HL-60/S4 treated with phorbol 12-myristate 13-acetate at 8.2 ng/mL for 4 days and 3 days (cell line): Measurements from ENCODE around the gene RCOR1.

Experiments
- in situ Hi-C: fragments of 300-500 bp; cut with MboI; formaldehyde crosslinking; loops from 2 replicates; pipeline ENCODE4 v1.15.0; 2022; ENCODE audit warnings: low sequenced_read_pairs

RCOR1 gene

DNA sequence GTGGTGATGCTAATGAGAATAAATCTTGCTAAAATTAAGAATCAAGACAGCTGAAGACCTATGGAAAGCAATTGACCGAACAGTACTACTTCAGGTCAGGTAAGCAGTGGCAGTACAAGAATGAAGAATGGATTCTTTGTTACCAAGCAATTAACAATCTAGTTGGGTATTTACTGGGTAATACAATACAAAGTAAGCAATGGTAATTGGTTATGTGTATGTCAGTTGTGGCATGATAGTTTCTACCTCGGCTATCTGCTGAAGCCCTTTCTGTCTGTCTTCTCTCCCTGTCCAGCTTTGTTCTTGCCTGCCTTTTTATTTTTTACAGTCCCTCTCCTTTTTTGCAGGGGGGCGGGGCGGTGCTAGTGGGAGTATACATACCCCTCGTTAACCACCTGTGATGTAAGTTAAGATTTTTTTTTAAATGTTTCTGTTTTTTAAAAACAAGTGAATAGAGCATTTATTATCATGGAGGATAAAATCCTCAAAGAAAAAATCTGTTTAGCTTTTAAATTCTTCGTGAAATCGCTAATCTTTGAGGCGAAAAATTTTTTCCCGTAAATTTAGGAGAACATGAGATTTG is 75.9 kb downstream of the RCOR1 start:
- in situ Hi-C loops, result no loop called here

DNA sequence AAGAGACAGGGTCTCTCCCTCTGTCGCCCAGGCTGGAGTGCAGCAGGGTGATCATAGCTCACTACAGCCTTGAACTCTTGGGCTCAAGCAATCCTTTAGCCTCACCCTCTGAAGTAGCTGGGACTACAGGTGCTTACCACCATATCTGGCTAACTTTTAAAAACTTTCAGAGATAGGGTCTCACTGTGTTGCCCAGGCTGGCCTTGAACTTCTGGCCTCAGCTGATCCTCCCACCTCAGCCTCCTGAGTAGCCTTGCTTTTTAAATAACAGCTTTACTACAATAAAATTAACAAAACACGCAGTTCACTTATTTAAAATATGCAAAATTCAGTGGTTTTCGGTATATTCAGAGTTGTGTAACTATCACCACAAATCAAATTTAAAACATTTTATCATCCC is 79.0 kb downstream of the RCOR1 start:
- in situ Hi-C loops, result no loop called here

DNA sequence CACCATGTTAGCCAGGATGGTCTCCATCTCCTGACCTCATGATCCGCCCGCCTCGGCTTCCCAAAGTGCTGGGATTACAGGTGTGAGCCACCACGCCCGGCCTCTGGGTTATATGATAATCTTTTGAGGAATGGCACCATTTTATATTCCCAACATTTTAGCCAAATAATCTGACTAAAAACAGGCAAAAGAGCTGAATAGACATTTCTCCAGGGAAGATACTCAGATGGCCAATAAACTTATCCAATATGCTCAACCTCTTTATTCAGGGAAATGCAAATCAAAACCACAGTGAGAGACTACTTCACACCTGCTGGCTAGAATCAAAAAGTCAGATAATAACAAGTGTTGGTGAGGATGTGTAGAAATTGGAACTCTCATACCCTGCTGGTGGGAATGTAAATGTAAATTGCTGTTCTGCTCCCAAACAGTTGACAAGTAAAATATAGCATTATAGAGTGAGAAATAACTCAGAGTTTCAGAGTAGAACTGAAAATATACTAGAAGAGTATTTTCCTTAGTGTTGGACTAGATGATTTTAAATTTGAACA is 80.0 kb downstream of the RCOR1 start:
- in situ Hi-C loops, result no loop called here

DNA sequence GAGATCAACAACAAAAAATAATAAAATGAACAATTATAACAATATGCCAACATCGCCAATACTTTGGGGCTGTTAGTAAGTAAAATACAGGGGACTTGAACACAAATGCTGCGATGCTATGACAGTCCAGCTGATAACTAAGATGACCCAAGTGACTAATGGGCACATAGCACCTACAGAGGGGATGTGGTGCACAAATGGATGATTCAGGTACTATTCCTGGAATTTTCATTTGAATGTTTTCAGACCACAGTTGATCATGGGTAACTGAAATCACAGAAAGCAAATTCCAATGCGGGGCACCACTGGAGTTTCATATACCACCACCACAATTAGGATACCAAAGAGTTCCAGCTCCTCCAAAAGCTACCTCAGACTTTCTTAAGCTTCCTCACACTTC is 82.9 kb downstream of the RCOR1 start:
- in situ Hi-C loops, result no loop called here

DNA sequence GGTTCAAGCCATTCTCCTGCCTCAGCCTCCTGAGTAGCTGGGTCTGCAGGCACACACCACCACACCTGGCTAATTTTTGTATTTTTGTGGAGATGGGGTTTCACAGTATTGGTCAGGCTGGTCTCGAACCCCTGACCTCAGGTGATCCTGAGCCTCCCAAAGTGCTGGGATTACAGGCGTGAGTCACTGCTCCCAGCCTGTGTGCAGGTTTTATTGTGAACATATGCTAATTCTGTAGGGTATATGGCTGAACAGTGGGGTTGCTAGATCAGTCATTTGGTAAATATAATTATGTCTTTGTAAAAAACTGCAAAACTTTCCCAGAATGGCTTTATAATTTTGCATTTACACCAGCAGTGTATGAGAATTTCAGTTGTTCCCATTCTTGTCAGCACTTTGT is 85.9 kb downstream of the RCOR1 start:
- in situ Hi-C loops, result no loop called here

DNA sequence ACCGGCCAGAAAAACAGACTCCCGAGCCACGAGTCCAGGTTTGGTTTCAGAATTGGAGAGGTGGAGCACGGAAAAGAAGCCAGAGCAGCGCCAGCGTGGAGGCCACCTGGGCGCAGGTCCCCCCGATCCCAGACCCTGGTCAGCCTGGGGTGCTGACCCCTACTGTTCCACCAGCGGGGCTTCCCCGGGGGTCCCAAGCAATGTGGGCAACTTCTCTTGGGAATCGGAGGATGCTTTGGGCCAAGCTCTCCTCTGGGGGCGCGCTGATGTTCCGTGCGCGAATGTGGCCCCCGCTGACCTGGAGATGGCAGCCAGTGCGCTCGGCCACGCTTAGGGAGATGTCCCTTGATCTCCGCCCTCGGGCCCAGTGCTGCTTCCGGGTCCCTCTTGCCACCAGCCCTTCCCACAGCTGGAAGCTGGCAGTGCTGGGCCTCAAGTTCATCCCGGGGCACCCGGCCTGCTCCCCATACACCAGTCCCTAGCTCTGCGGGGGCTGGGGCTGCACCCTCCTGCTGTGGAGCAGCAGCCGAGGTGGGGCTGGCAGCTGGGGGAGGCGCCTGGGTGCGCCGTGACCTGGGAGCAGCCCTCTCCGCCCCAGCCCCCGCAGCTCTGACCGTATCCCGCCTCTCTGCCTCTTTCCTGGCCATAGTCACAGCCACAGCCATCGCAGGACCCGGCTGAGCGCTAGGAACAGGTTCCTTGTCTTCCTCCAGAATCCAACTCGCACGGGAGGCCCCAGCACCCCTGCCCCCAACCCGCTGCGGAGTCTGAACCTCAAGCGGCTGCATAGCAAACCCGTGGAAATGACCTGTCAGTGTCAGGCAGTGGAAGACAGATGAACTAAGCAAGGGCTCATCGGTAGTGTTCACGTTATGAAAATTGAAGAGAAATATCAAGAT is 91.2 kb downstream of the RCOR1 start:
- in situ Hi-C loops, result no loop called here

DNA sequence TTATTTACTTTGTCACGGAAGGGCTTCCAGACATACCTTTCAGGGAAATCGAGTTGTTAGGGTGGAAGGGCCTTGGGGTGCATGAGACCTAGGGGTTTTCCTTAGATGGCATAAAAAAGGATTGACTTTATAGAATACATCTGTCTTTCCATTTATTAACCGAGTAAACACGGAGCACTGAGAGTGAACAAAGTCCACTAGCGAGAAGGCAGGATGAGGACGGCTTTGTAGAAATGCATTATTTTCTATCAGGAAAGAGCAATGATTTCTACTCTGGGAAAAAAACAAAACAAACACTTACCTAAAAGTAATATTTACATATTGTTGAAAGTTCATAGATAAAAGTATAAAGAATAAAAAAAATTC is 91.8 kb downstream of the RCOR1 start:
- in situ Hi-C loops, result no loop called here

DNA sequence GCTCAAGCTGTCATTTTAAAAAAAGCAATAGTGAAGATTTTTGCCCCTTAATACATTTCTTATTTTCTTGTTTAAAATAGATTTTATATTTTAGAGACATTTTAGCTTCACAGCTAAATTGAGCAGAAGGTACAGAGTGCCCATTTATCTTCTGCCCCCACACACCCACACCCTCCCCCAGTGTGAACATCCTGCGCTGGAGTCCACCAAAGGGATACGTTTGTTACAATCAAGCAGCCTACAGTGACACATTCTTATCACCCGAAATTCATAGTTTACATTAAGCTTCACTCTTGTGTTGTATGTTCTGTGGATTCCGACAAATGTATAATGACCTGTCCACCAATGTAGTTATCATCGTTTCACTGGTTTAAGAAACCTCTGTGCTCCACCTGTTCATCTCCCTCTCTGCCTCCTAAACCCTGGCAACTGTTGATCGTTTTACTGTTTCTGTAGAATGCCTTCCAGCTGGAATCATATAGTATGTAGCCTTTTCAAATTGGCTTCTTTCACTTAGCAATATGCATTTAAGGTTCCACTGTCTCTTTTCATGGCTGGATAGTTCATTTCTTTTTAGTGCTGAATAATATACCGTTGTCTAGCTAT is 93.8 kb downstream of the RCOR1 start:
- in situ Hi-C loops, result no loop called here

DNA sequence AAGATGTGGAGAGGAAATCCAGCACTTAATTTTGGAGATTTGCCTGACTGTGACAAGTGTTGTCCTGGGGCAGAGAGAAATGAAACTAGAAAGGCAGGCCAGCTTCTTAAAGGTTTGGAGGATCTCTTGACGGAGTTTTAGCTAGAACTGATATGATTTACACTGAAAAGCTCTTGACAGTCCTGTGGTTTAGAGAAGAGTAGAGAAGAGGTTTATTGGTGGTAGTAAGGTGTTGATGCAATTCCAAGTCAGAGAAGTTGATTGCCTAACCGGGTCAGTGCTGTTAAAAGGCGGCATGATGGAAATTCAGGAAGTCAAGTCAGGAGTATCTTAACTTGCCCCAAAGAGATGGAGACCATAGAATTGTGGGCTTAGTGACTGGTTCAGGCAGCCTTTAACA is 95.8 kb downstream of the RCOR1 start:
- in situ Hi-C loops, result no loop called here

DNA sequence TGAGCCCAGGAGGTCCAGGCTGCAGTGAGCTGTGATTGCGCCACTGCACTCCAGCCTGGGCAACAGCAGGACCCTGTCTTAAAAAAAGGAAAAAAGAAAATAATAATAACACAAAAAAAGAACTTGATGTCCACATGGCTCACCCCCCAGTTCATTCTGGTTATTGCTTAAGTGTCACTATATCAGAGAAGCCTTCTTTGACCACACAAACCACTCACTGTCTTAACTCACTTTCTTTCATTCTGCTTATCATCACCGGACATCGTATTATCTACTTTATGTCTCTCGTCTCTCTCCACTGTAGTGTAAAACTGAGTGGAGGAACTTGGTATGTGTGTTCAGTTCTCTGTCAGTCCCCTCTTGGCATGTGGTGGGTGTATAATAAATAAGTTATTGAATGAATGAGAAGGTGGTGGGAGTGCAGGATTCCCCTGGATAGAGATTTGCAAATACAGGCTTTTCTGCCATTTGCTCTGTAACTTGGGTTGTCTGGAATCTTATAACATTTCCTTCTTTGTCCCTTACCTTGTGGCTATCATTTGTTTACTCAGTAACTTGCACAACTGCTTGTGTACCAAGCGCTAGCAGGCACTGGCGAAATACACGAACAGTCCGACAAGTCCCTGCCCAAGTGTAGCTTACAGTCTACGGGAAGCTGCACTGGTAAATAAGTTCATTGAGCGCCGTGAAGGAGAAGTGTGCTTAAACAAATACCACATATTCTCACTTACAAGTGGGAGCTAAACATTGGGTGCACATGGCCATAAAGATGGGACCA is 98.2 kb downstream of the RCOR1 start:
- in situ Hi-C loops, result no loop called here

DNA sequence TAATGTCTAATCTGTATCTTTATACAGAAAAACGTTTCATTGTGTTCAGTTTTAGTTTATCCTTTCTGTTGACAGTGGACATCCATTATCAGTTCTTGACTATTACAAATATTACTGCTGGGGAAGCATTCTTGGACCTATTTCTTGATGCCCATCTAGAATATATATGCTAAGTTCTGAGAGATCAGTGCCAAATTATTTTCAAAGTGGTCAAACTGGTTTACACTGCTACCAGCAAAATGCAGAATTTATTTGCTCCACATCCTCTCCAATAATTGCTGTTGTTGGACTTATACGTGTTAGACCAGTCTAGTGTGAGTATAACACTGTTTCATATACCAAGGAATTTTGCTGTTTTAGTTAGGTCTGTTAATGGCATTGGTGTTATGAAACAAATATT is 99.3 kb downstream of the RCOR1 start:
- in situ Hi-C loops, result no loop called here

DNA sequence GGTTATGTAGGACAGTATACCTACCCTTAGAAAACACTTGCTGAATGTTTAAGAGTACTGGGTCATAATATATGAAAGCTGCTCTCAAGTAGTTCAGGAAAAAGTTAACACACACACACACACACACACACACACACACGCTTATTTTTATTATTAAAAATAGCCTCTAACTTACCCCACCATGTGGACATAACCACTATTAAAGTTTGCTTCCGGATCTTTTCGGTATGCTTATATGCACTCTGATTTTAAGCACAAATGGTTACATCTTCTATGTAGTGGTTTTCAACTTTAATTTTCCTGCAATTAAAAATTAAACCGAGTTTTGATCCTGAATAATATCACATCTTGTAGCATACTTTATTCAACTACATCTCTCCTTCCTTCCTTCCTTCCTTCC is 99.9 kb downstream of the RCOR1 start:
- in situ Hi-C loops, result no loop called here

DNA sequence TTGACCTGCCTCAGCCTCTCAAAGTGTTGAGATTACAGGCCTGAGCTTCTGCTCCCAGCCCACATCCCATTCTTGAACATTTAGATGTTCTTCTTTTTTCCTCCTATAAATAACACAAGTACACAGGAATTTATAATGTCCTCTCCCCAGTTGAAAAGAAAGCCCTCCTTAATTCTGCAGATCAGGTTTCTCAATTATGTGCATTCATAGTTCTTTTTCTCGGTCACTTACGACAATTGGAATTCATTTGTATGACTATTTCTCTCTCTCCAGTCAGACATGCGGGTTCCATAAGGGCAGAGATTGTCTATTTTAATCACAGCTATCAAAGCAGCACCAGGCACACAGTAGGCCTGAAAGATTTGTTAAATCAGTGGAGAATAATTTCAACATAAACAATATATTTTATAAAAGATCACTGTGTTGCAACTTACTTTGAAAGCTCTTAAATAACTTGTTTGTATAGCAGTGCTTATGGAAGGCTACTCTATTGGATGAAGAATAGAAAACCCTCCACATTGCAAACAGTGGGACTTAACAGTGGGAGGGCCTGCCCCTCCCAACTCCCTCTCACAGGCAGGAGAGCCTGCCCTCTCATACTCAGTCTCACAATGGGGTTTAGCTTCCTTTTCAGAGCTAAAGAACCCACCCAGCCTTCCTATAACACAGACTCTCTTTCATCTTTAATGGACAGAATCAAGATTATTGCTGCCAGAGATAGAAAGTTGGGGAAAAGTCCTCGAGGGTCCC is 100.7 kb downstream of the RCOR1 start:
- in situ Hi-C loops, result no loop called here

DNA sequence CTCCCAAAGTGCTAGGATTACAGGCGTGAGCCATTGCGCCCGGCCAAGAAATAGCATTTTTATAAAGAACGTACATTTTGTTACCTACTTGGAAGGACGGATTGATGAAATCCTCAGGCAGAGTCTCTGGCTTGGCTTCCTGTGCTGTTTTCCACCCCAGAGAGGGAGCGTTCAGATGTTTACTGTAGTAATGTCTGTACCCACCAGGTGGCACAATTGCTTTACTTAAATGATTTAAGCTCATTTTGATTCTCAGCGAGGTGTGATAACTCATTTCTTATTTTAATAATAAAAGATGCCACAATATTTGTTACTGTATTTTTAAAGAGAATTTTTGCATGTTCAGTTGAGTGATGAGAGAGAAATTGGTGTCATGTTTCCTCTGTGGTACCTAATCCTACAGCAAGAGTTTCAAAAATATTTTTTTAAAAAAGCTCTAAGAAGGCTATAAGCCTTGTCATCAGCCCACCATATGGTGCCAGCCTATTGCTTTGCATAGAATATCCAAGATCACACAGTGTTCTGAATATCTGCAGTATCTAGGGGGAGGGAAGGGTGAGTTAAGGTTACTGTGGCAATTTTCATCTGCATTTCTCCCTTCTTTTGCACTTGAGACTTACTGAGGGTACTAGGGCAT is 102.2 kb downstream of the RCOR1 start:
- in situ Hi-C loops, result no loop called here

DNA sequence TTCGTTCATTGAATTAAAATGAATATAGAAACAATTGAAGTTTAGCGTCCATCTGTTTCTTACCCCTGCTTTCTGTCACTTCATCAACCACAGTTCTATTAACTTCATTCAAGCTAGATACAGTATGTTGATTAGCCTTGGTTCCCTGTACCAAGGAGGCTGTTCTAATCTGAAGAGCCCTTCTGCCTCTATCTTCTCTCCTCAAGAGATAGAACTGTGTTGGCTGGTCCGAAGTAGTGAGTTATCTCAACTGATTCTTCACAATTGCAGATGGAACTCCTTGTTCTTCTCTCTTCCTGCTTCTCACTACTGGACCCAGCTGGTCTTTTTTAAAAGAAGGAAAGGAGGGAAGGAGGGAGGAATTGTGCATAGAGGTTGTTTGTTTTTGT is 102.7 kb downstream of the RCOR1 start:
- in situ Hi-C loops, result no loop called here

DNA sequence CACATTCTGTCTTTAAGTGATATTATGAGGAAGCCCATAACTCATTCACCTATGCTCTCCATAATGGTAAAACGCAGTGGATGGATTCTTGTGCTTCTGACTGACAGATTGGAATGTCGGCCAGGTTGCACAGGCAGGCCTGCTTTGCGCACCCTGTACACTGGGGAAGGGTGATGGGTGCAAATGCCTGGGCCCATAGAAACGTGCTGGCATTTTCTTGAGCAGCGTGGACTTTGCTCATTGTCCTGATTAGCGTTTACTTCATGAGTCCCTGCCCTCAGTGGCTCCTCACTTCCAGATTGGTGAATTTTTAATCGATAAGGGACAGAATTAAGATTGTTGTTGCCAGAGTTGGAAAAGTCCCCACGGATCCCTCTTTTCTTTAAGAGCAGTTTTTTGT is 103.9 kb downstream of the RCOR1 start:
- in situ Hi-C loops, result no loop called here

DNA sequence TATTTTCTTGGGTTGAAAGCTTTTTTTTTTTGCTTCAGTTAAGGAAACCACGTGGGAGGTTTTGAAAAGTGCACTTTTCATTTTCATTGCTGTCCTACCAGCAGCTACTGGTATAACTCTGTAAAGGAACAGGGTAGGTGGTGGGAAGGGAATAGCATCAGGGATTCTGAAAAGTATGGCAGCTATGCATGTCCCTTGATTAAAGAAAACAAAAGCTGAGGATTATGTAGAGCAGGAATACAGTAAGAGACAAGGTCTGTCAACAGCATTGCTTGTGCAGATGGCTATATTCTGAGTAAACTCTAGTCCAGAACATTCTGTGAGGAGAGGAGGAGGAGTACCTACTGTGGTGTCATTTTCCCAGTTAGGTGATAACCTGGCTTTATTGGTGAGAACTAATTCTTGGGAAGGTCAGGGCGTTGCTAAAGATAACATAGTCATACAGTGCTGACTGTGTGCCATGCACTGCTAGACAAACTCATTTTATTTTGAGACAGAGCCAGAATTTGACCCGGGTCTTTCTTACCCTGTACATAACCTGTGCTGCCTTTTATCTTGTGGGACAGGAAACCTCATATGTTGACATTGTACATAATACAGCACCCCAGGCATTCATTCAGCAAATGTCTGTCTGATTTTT is 104.5 kb downstream of the RCOR1 start:
- in situ Hi-C loops, result no loop called here

DNA sequence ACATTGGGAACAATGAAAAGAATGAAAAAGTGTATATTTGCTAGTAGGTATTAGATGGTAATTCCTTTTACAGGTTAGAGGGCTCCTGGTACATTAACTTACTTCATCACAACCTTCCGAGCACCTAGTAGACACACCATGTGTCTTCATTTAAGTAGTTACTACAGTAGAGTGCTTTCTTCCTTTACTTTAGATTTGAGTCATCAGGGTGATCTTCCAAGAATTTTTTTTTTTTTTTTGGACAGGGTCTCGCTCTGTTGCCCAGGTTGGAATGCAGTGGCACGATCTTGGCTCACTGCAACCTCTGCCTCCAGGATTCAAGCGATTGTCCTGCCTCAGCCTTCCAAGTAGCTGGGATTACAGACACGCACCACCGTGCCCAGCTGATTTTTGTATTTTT is 105.1 kb downstream of the RCOR1 start:
- in situ Hi-C loops, result no loop called here

DNA sequence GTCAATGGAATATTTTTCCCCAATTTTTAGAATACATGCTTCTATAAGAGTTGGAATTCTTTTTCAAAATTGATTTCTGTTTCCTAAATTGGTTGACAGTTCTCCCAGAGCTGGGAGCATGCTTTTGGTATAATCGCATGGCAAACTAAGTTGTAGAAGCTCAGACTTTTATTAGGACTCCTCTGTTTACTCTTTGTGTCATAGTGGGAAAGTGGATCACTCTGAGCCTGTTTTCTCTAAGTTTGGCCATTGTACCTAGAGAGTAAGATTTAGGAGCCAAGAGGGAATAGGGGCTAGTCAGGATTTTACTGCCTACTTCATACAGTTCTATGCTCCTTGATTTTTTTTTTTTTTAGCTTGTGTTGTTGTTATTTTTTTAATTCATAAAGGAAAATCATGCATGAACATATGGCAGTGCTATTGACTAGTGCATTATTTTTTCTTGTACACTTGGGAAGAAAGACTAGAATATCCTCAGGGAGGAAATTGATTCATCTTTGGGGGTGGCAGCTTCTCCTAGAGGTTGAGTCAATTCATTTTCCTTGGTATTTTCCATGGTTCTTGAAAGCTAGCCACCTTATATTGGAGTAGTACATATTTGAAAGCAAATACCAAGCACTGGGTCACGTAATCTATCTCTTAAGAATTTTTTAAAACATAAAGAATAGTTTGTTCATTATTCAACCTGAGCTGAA is 107.1 kb downstream of the RCOR1 start:
- in situ Hi-C loops, result no loop called here
